ENCODE measurements around the gene CHTOP. TPM values are rescaled to one million over a fixed set of nuclear protein-coding genes. Genes with fewer than 3 reads are reported as not detected.

CHTOP gene
- total and polyA plus RNA-seq, 8 donors: 54.5 to 125 (median 113) TPM

DNA sequence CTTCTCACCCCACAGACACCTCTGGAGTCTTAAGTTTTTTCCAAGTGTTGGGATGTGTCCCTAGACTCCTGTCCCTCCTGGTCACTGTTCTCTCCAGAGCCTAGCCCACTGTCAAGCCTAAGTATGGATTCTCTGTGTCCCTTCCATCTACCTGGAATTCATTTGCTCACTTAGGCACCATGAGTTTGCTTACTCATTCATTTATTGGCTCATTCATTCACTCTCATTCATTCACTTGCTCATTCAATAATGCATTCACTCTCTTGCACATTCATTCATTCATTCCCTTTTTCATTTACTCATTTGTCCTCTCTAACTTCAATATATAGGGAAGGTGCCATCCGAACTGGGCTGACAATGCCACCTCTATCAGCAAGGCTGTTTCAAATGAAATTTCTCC is 22.5 kb upstream of the CHTOP start:
- H3K27ac ChIP-seq: peak overlapping the region in 1 of 2 donors; percentile 82
- ATAC-seq: no peak
- intact Hi-C loops (cut with DNase I): no loop called here
- H3K4me3 ChIP-seq: peak overlapping the region in 1 of 2 donors; percentile 51
- H3K4me1 ChIP-seq: peaks cover 33 to 44% of the 10 kb centered on the region in 2 donors
- H3K9me3 ChIP-seq: no peaks in the 10 kb centered on the region
- TF ChIP-seq, protein P1, sequence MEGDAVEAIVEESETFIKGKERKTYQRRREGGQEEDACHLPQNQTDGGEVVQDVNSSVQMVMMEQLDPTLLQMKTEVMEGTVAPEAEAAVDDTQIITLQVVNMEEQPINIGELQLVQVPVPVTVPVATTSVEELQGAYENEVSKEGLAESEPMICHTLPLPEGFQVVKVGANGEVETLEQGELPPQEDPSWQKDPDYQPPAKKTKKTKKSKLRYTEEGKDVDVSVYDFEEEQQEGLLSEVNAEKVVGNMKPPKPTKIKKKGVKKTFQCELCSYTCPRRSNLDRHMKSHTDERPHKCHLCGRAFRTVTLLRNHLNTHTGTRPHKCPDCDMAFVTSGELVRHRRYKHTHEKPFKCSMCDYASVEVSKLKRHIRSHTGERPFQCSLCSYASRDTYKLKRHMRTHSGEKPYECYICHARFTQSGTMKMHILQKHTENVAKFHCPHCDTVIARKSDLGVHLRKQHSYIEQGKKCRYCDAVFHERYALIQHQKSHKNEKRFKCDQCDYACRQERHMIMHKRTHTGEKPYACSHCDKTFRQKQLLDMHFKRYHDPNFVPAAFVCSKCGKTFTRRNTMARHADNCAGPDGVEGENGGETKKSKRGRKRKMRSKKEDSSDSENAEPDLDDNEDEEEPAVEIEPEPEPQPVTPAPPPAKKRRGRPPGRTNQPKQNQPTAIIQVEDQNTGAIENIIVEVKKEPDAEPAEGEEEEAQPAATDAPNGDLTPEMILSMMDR (IDR thresholded peaks at IDR 0.05): no peak
- peaks cover 0 to 14% of the 10 kb centered on the region in 2 donors for H3K36me3 ChIP-seq
- no peaks in the 10 kb centered on the region for H3K27me3 ChIP-seq
- DNase-seq: no peak

DNA sequence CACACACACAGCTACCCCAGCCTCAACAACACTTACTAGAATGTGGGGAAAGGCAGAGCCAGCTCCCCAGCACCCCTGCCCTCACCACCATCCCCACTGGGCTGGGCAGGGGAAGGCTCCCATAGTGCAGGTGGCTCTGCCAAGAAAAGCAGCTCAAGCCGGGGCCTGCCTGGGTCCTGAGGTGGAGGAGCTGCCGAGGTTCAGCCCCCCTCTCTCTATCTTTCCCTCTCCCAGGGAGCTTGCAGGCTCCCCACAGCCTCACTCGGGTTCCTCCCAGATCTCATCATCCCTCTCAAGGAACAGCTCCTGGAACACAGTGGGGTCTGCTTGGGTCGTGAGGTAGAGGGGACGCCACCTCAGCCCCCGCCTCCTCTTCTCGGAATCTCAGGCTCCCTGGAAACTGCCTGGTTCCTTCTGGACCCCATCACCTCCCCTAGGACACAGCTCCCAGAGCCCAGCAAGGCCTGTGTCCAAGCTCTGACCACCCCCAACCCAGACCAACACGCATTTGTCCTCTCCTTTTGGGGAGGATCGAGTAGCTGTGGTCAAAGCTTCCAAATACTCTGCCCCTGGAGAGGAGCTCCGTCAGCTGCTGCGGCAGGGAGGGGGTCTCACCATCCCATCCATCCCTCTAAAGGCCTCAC is 21.6 kb upstream of the CHTOP start:
- peak; percentile 2 for ATAC-seq
- peak overlapping the region; percentile 46 to 51 for H3K4me3 ChIP-seq
- H3K36me3 ChIP-seq: peaks cover 0 to 6% of the 10 kb centered on the region in 2 donors
- no peaks in the 10 kb centered on the region for H3K27me3 ChIP-seq
- intact Hi-C loops (cut with DNase I): no loop called here
- TF ChIP-seq, protein P1 (IDR thresholded peaks at IDR 0.05): no peak
- peak in 1 of 4 donors; percentile 27 for DNase-seq
- peak overlapping the region; percentile 75 to 86 for H3K27ac ChIP-seq
- peaks cover 36 to 47% of the 10 kb centered on the region in 2 donors for H3K4me1 ChIP-seq
- H3K9me3 ChIP-seq: no peaks in the 10 kb centered on the region

DNA sequence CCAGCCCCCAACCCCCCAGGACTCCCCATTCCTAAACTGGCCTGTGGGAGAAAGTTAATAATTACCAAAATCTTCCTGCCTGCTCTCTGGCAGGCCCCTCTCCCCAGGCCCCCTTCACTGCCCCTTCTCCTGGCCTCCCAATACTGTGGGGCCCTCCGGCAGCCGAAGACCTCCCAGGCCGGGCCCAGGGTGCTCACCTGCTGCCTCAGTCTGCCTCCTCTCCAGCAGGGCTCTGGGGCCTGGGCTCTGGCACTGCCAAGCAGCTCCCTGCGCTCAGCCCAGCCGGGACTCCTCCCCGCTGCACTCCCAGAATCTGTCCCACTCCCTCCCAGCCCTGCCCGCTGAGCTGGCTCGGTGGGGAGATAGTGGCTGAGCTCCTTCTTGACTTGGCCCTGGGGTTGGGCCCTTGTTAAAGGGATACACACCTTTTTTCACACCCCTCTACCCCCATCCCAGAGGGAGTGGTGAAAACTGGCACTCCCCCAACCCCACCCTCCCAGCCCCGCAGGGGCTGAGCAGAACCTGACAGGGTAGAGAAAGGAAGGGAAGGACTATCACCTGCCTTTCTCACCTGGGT is 21.0 kb upstream of the CHTOP start, which contains the start of gene S100A16:
Gene S100A16 (minus strand): TSS at position 383 of the 577 bp plus-strand sequence. CDS start 4,986 bp downstream, outside the sequence.
- intact Hi-C loops (cut with DNase I): no loop called here
- Histone ChIP-seq H3K27ac (peak within 1 kb of the TSS; percentile 75 to 86), H3K4me3 (peak within 1 kb of the TSS; percentile 46 to 51), H3K27me3 (no peaks in the 10 kb centered on the region), H3K9me3 (no peaks in the 10 kb centered on the region), H3K4me1 (peaks cover 39 to 48% of the 10 kb centered on the region in 2 donors), H3K36me3 (no peaks in the 10 kb centered on the region)
- ATAC-seq: peak; percentile 70
- peak in 3 of 4 donors; percentile 82 to 92 (median 84) for DNase-seq
- TF ChIP-seq, protein P1 (IDR thresholded peaks at IDR 0.05): no peak

DNA sequence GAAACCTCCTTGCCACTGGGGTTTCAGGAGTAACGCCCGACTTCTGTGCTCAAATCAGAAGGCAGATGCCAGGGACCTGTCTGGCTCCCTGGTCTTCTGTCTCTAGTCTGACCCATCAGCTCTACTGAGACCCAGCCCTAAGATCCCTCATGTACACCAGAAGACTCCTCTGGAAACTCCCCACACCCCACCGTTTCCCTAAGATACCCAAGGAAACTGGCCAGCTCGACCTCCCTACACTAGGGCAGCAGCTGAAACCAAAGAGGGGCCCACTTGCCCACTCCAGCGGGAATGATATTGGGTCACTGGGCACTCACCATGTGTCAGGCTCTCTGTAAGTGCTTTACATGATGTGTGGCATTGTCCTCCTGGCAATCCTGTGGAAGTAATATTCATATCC is 20.5 kb upstream of the CHTOP start:
- Histone ChIP-seq H3K4me3 (peak overlapping the region in 1 of 2 donors; percentile 51), H3K4me1 (peaks cover 38 to 51% of the 10 kb centered on the region in 2 donors), H3K27me3 (no peaks in the 10 kb centered on the region), H3K36me3 (peaks cover 0 to under 1% of the 10 kb centered on the region in 2 donors), H3K27ac (peak overlapping the region; percentile 75 to 86), H3K9me3 (no peaks in the 10 kb centered on the region)
- TF ChIP-seq, protein P1 (IDR thresholded peaks at IDR 0.05): no peak
- DNase-seq: no peak
- ATAC-seq: no peak
- intact Hi-C loops (cut with DNase I): no loop called here

DNA sequence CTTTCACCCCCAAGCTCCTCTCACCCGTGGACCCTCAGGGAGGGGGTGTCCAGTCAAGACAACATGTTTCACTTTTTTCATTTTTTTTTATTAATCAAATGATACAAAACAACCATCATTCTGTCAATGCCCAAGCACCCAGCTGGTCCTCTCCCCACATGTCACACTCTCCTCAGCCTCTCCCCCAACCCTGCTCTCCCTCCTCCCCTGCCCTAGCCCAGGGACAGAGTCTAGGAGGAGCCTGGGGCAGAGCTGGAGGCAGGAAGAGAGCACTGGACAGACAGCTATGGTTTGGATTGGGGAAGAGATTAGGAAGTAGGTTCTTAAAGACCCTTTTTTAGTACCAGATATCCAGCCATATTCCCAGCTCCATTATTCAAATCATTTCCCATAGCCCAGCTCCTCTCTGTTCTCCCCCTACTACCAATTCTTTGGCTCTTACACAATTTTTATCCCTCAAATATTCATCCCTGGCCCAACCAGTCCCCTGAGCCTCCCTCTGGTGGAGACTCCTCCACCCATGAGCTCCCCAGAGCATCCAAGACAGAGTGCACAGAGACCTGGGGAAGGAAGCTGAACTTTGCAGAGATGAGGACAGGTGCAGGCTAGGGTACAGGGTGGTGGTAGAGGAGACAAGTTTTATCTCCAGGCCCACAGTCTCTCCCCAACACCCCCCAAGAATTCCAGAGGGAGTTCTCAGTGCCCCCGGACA is 19.5 kb upstream of the CHTOP start:
- intact Hi-C loops (cut with DNase I): no loop called here
- Histone ChIP-seq H3K27me3 (no peaks in the 10 kb centered on the region), H3K9me3 (no peaks in the 10 kb centered on the region), H3K27ac (peak overlapping the region in 1 of 2 donors; percentile 8), H3K4me1 (peaks cover 28 to 46% of the 10 kb centered on the region in 2 donors), H3K36me3 (peaks cover 0 to 10% of the 10 kb centered on the region in 2 donors), H3K4me3 (peak overlapping the region in 1 of 2 donors; percentile 38)
- DNase-seq (no peak), ATAC-seq (no peak)
- TF ChIP-seq, protein P1 (IDR thresholded peaks at IDR 0.05): no peak

All from left lung (tissue), 10 donors.